SJCRH30 (cell line): Measurements from ENCODE around the gene CELA3A. TPM values are rescaled to one million over a fixed set of nuclear protein-coding genes. Genes with fewer than 3 reads are reported as not detected.

ENCODE experiments used
- total RNA-seq: library from RNA; depleted of rRNA; stranded (reverse); fragments of >200 nt; shearing (Covaris generic); gene quantifications from 2 replicates; pipeline ENCODE4 v1.2.3, GENCODE V29; 2014; rRNA removed

CELA3A gene
- total RNA-seq, 1 experiment from 2014 or later = 0.32 TPM

Other genes with a start within 250 kb of the CELA3A start
- gene USP48, start 218.5 kb upstream of the CELA3A start, total RNA-seq = 51.4 and 60.9 TPM in 2 replicates
- 0.04 TPM in 1 of 2 replicates, not detected in the other for gene LDLRAD2, start 189.4 kb upstream of the CELA3A start, total RNA-seq
- 82.3 and 84.0 TPM in 2 replicates for gene HSPG2, start 64.3 kb upstream of the CELA3A start, total RNA-seq
- not detected in 2 replicates for gene CELA3B, start 24.6 kb upstream of the CELA3A start, total RNA-seq
- gene CDC42, start 51.1 kb downstream of the CELA3A start, total RNA-seq = 335 and 336 TPM in 2 replicates
- 1.1 and 1.2 TPM in 2 replicates for gene WNT4, start 141.4 kb downstream of the CELA3A start, total RNA-seq